Spinal cord (tissue), 10 donors: Measurements from ENCODE around the gene SNORC. TPM values are rescaled to one million over a fixed set of nuclear protein-coding genes. Genes with fewer than 3 reads are reported as not detected.

ENCODE experiments used
- DNase-seq, 6 donors: peaks; one replicate each; pipeline versions ENCODE4 v3.0.0 to v3.0.0-alpha.2; 2013 to 2015; ENCODE audit warnings: low spot score in 6 of 6, low read depth in 4 of 6
- H3K27ac ChIP-seq: one replicate; pipeline ENCODE4 v1.5.1; 2013; ENCODE audit warnings: low read depth, low read length, control low read depth
- H3K27me3 ChIP-seq: one replicate; pipeline ENCODE4 v1.6.1; 2013; ENCODE audit warnings: low read length; ENCODE audit not compliant: control insufficient read depth, insufficient read depth
- H3K36me3 ChIP-seq: one replicate; pipeline ENCODE4 v1.6.1; 2013; ENCODE audit warnings: low read length; ENCODE audit not compliant: control insufficient read depth, insufficient read depth
- H3K4me1 ChIP-seq: one replicate; pipeline ENCODE4 v1.6.1; 2013; ENCODE audit warnings: low read length; ENCODE audit not compliant: control insufficient read depth, insufficient read depth
- H3K4me3 ChIP-seq: one replicate; pipeline ENCODE4 v1.5.1; 2013; ENCODE audit warnings: low read depth, low read length, control low read depth
- H3K9me3 ChIP-seq: one replicate; pipeline ENCODE4 v1.6.1; 2013; ENCODE audit warnings: low read length; ENCODE audit not compliant: control insufficient read depth, insufficient read depth
- WGBS: methylation state at CpG from one replicate; pipeline ENCODE4 v1.1.5; 2013; ENCODE audit warnings: missing lambda C conversion rate; ENCODE audit not compliant: insufficient coverage; 5-methylcytosine and 5-hydroxymethylcytosine counted together
- polyA plus RNA-seq, 2 donors: library from polyadenylated mRNA; unstranded; fragments of 120-200 nt; gene quantifications; one replicate each; pipeline ENCODE4 v1.2.1, GENCODE V29; 2013; ENCODE audit not compliant: insufficient read length in 2 of 2
- total RNA-seq, 2 donors: library from RNA; depleted of rRNA in 1 of 2; stranded (reverse); fragments of 120-200 nt in 1 of 2; fragments of >200 nt in 1 of 2; gene quantifications; one replicate each; pipeline versions ENCODE4 v1.2.3 to v1.2.4, GENCODE V29; 2013 to 2014
- donor health status: healthy.

The SNORC gene
- total and polyA plus RNA-seq, 4 donors, result 3.1 to 10.8 (median 7.4) TPM

DNA sequence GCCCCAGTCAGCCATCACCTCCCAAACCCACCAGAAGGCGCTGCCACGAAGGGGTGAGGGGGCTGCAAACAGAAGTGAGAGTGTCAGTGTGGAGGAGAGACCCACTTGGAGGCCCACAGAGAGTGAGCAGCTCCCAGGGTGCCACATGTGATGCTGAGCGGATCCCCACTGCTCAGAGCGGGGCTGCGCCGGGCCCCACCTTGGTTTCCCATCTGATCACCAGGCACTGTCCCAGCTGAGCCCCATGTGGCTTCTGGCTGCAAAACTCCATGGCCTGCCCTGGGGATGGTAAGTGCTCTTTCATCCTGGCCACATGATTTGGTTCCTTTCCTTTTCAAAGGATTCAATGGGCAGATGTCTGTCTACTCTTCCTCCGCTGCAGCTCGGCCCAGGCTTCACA, 23.8 kb downstream of the SNORC start:
- peaks cover 3% of the 10 kb centered on the region for H3K27me3 ChIP-seq
- no peaks in the 10 kb centered on the region for H3K9me3 ChIP-seq
- H3K27ac ChIP-seq, result no peak overlapping the region
- 88% methylated on average over 6 of the region's 8 CpGs for WGBS
- peaks cover 57% of the 10 kb centered on the region for H3K36me3 ChIP-seq
- H3K4me3 ChIP-seq, result no peak overlapping the region
- no peak for DNase-seq
- H3K4me1 ChIP-seq, result peaks cover 6% of the 10 kb centered on the region

DNA sequence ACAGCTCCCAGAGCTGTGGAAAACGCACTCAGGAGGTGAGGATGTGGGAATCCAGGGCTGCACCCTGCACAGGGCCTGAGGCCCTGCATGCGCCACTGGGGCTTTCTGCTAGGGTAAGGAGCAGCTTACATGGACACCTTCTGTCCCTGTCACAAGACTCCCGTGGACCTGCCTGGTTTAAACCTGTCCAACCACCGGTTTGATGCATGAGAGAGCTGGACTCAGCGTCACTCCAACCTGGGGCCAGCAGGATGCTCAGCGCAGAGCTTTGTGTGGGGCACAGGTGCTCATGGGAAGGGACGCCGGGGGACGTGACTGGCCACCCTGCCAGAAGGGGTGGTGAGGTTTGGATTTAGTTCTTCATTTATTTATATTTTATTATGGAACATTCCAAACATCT, 24.2 kb downstream of the SNORC start:
- H3K36me3 ChIP-seq, result peaks cover 55% of the 10 kb centered on the region
- no peaks in the 10 kb centered on the region for H3K9me3 ChIP-seq
- peaks cover 3% of the 10 kb centered on the region for H3K27me3 ChIP-seq
- no peak overlapping the region for H3K27ac ChIP-seq
- peaks cover 6% of the 10 kb centered on the region for H3K4me1 ChIP-seq
- DNase-seq, result no peak
- no peak overlapping the region for H3K4me3 ChIP-seq
- 81% methylated on average over 5 of the region's 9 CpGs for WGBS

DNA sequence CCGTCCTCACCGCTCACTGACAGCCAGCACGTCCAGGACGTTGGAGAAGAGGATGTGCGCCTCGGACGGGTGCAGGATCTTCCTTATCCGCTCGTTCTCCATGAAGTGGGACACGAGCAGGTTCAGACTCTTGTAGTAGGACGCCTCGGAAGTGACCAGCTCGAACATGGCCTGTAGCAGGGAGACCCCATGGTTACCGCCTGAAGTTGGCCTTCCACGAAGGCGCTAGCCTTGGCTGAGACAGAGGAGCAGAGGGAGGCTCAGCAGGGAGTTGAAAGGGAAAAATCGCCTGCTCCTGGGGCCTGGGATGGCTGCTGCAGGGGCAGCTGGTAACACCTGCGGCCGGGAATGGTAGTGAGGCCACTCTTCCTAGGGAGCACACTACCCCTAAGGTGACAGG, 24.7 kb downstream of the SNORC start:
- DNase-seq, result no peak
- Histone ChIP-seq H3K27ac (no peak overlapping the region), H3K36me3 (peaks cover 53% of the 10 kb centered on the region), H3K4me1 (peaks cover 6% of the 10 kb centered on the region), H3K9me3 (no peaks in the 10 kb centered on the region), H3K27me3 (peaks cover 3% of the 10 kb centered on the region), H3K4me3 (no peak overlapping the region)
- WGBS, result 83% methylated on average over 19 of the region's 19 CpGs

- H3K4me3 ChIP-seq, result no peak overlapping the region
- peaks cover 5% of the 10 kb centered on the region for H3K4me1 ChIP-seq
- no peak for DNase-seq
- no peak overlapping the region for H3K27ac ChIP-seq
- no peaks in the 10 kb centered on the region for H3K9me3 ChIP-seq
- peaks cover 1% of the 10 kb centered on the region for H3K27me3 ChIP-seq
- H3K36me3 ChIP-seq, result peaks cover 41% of the 10 kb centered on the region
Observed at GRCh38 chr2:232896111-232896510, 26.0 kb downstream of the SNORC start.

- Histone ChIP-seq H3K27me3 (peaks cover 3% of the 10 kb centered on the region), H3K27ac (no peak overlapping the region), H3K4me1 (peaks cover 11% of the 10 kb centered on the region), H3K9me3 (no peaks in the 10 kb centered on the region), H3K36me3 (peaks cover 41% of the 10 kb centered on the region), H3K4me3 (no peak overlapping the region)
- DNase-seq, result no peak
- 82% methylated on average over 5 of the region's 9 CpGs for WGBS
Observed at GRCh38 chr2:232896720-232897597, 26.9 kb downstream of the SNORC start.

DNA sequence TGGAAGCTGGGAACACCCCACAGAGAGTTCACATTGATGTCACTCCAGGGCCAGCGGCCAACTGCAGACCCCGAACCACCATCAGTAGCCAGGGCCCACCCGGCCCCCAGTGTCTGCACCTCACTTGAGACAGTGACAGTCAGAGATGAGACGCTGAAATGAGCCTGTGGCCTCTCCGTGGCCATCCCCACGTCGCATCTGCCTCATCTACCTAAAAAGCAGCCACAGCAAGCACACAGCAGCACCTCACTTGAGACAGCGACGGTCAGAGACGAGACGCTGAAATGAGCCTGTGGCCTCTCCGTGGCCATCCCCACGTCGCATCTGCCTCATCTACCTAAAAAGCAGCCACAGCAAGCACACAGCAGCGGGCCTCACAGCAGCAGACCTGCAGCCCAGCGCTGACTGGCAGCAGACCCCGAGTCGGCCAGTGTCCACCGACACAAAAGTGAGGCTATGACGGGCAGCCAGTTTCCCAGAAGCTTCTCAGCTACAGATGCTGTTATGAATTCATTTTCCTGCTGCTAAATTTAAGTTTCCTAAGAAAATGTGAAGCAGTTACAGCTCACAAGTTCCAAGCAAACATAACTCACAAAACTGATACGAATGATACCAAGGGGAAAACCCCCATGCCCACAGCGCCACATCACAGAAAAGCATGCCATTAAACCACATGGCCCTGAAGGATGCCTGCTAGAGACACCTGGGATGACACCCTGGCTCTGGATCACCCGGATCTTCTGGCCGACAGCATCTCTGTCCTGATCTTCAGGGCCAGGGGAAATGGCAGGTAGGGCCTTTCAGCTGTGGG, 27.7 kb downstream of the SNORC start:
- H3K4me1 ChIP-seq, result peaks cover 15% of the 10 kb centered on the region
- no peak for DNase-seq
- peaks cover 3% of the 10 kb centered on the region for H3K27me3 ChIP-seq
- no peaks in the 10 kb centered on the region for H3K9me3 ChIP-seq
- no peak overlapping the region for H3K27ac ChIP-seq
- no peak overlapping the region for H3K4me3 ChIP-seq
- 93% methylated on average over 24 of the region's 24 CpGs for WGBS
- peaks cover 33% of the 10 kb centered on the region for H3K36me3 ChIP-seq

DNA sequence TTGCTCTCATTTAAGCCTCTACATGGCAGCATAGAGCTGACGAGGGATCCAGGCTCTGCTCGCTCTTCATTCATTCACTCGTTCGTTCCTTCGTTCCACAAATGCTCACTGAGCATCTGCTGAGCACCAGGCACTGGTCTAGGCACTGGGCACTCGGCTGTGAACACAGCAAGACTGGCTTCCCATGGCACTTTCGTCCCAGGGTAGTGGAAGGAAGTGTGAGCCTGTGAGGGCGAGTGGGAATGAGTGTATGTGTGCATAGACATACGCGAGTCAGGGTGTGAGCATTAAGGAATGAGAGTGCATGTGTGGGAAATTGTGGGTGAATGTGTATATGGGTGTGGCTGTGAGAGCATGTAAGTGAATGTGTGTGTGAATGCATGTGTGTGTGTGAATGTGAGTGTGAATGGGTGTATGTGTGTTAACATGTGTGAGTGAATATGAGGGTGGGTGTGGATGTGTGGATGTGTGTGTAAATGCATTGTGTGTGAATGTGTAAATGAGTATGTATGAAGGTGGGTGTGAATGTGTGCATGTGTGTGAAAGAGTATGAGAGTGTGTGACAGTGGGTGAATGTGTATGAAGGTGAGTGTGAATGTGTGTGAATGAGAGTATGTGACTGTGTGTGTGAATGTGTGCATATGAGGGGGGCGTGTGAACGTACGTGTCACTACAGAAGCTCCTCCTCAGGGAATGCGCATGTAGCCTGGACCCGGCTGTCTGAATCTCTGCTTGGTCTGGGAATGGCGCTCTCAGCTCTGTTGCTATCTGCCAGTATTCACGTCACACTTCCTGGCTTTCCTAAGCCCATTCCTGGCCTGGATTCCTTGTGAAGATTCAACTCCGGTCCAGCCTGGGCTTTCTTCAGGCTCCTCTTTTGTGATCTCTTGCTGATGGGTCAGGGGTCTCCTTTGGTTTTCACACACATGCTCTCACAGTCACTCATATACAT, 28.8 kb downstream of the SNORC start:
- peaks cover 24% of the 10 kb centered on the region for H3K36me3 ChIP-seq
- WGBS, result 88% methylated on average over 17 of the region's 18 CpGs
- no peak overlapping the region for H3K27ac ChIP-seq
- H3K9me3 ChIP-seq, result no peaks in the 10 kb centered on the region
- no peak overlapping the region for H3K4me3 ChIP-seq
- peaks cover 3% of the 10 kb centered on the region for H3K27me3 ChIP-seq
- DNase-seq, result no peak
- peaks cover 15% of the 10 kb centered on the region for H3K4me1 ChIP-seq

DNA sequence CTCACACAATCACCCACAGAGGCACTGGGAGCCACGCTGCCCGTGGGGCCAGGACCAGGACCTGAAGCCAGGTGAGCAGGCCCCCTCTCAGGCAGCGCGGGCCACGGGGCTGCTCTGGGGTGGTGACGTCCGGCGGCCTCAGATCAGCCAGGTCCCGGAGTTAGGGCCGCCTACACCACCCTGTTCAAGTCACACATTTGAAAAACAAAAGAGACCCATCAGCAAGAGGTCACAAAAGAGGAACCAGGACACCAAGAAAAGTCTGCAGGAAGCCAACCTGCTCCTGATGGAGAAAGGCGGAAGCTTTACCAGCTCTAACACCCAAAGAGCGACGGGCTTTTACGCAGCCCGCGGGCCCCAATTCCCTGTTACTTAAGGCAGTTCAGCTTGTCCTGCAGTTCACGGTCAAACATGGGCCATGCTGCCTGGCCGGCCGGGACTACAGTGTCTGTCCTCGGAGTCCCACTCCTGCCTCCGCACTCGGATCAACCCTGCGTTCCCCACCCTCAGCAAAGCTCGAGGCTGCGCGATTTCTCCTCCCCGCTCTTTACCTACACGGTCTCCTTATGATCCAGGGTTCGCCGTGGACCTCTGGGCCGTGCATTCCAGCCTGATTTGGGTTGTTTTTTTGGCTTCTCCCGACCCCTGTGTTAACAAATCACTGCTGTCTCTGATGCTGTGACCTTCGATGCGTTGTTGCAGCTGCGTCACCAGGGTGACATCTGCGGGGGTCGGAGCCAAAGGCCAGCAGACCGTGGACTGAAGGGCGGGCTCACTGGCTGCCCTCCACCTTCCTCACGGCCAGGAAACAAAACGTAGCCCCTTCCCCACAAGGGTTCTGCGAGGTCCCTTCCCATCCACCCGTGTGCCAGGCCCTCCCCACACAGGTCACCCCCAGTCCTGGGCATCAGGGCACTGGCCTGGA, 31.0 kb downstream of the SNORC start:
- DNase-seq, result no peak
- Histone ChIP-seq H3K27me3 (peaks cover 3% of the 10 kb centered on the region), H3K4me1 (peaks cover 15% of the 10 kb centered on the region), H3K36me3 (peaks cover 16% of the 10 kb centered on the region), H3K27ac (no peak overlapping the region), H3K4me3 (no peak overlapping the region), H3K9me3 (no peaks in the 10 kb centered on the region)
- WGBS, result 46% methylated on average over 39 of the region's 43 CpGs
